CD4-positive, alpha-beta T cell (primary cell): Measurements from ENCODE around the gene JADE3. TPM values are rescaled to one million over a fixed set of nuclear protein-coding genes. Genes with fewer than 3 reads are reported as not detected.

Experiments
- ATAC-seq: fragments of 200-7000 bp; cut with Tn5 transposase; one replicate; pipeline ENCODE4 v1.10.0; 2022; ENCODE audit warnings: mild to moderate bottlenecking; ENCODE audit not compliant: poor library complexity
- CTCF ChIA-PET: fragments of 350-600 bp; sonication (Branson Sonifier 250); formaldehyde crosslinking; loops from one replicate; lab custom pipeline; 2021; ENCODE audit warnings: antibody characterized with exemption, inconsistent platforms; lab: Charles Lee
- POLR2A ChIA-PET: fragments of 350-600 bp; sonication (Branson Sonifier 250); formaldehyde crosslinking; loops from one replicate; lab custom pipeline; 2021; ENCODE audit warnings: antibody characterized with exemption, inconsistent platforms; lab: Charles Lee
- DNase-seq, 14 experiments: peaks; one replicate each; pipeline ENCODE4 v3.0.0-alpha.2; 2013 to 2020; ENCODE audit warnings: mixed read lengths in 2 of 14
- H3K27ac ChIP-seq, 2 donors: one replicate each; pipeline versions ENCODE4 v1.5.1 to v1.7.0; 2013; ENCODE audit warnings: low read length in 2 of 2, low read depth in 1 of 2, mild to moderate bottlenecking in 1 of 2
- H3K27me3 ChIP-seq, 2 experiments: 1 replicate in 1 of 2; 2 replicates in 1 of 2; pipeline versions ENCODE4 v1.6.1 to v1.7.0; 2013; ENCODE audit warnings: low read length in 2 of 2, control low read depth in 1 of 2, mild to moderate bottlenecking in 1 of 2, moderate library complexity in 1 of 2; ENCODE audit not compliant: insufficient read depth in 2 of 2, control insufficient read depth in 1 of 2
- H3K36me3 ChIP-seq: one replicate; pipeline ENCODE4 v1.6.1; 2013; ENCODE audit warnings: low read length, control low read depth; ENCODE audit not compliant: insufficient read depth
- H3K4me1 ChIP-seq: one replicate; pipeline ENCODE4 v1.6.1; 2013; ENCODE audit warnings: low read length, control low read depth; ENCODE audit not compliant: insufficient read depth
- H3K4me3 ChIP-seq: one replicate; pipeline ENCODE4 v1.5.1; 2013; ENCODE audit warnings: mild to moderate bottlenecking, low read length, moderate library complexity
- H3K9me3 ChIP-seq, 2 experiments: 1 replicate in 1 of 2; 2 replicates in 1 of 2; pipeline versions ENCODE4 v1.6.1 to v1.7.0; 2013; ENCODE audit warnings: low read length in 2 of 2, mild to moderate bottlenecking in 2 of 2, control low read depth in 1 of 2, moderate library complexity in 1 of 2; ENCODE audit not compliant: control insufficient read depth in 1 of 2, insufficient read depth in 1 of 2
- H3K27ac Mint-ChIP-seq: one replicate; pipeline ENCODE4 v1.8.0; 2020; ENCODE audit warnings: mixed read lengths
- H3K27me3 Mint-ChIP-seq: one replicate; pipeline ENCODE4 v1.8.0; 2021; ENCODE audit warnings: mixed read lengths
- H3K36me3 Mint-ChIP-seq: one replicate; pipeline ENCODE4 v1.8.0; 2021; ENCODE audit warnings: low read depth, mixed read lengths
- H3K4me1 Mint-ChIP-seq: one replicate; pipeline ENCODE4 v1.8.0; 2021; ENCODE audit warnings: low read depth, mixed read lengths
- H3K4me3 Mint-ChIP-seq: one replicate; pipeline ENCODE4 v1.8.0; 2020; ENCODE audit warnings: mild to moderate bottlenecking, mixed read lengths
- H3K9me3 Mint-ChIP-seq: one replicate; pipeline ENCODE4 v1.8.0; 2020; ENCODE audit warnings: mixed read lengths
- intact Hi-C, 2 experiments: fragments of 100-400 bp; cut with DNase I in 1 of 2; cut with micrococcal nuclease in 1 of 2; formaldehyde crosslinking; loops; one replicate each; pipeline versions ENCODE4 v1.15.1 to v1.9.0; 2023 to 2025; cut with DNase I, micrococcal nuclease
- total RNA-seq, 174 experiments: library from RNA in 2 of 174; stranded (reverse) in 2 of 174; gene quantifications; one replicate each; pipeline ENCODE4 v1.2.3 and lab custom pipeline; 2021 to 2026
- TF ChIP-seq, protein P1 (sequence below): fragments of 200-600 bp; IDR thresholded peaks from one replicate; pipeline ENCODE4 v1.8.0; 2022; ENCODE audit warnings: antibody characterized with exemption, mild to moderate bottlenecking

Gene JADE3
- total RNA-seq, 2 experiments from 2014 or later, result 0.05 to 0.20 TPM

DNA sequence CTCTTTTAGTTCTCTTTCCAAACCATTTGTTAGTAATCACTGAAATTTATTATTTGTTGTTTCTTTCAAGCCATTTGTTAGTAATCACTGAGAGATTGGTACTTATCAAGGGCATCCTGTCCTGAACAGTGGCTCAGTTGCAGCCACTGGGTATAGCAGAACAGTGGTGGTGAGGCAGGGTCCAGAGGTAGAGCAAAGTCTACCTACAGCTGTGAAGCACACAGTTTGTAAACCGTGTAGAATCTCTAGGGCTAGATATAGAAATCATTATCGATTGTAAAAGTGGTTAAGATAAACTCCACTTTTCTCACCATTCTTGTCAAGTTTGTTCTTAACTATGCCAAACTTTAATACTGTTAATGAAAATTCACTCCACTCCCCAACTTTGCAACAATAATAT, 4.1 kb downstream of the JADE3 start:
- Mint-ChIP-seq H3K36me3 (no peaks in the 10 kb centered on the region), H3K27me3 (peaks cover 55% of the 10 kb centered on the region), H3K4me1 (peaks cover 11% of the 10 kb centered on the region), H3K4me3 (no peak overlapping the region), H3K9me3 (peaks cover 4% of the 10 kb centered on the region), H3K27ac (no peak overlapping the region)
- DNase-seq (no peak), ATAC-seq (no peak)
- Histone ChIP-seq H3K4me3 (no peak overlapping the region), H3K36me3 (no peaks in the 10 kb centered on the region), H3K27ac (no peak overlapping the region), H3K9me3 (peaks cover 0 to 5% of the 10 kb centered on the region in 2 experiments), H3K4me1 (peaks cover 9% of the 10 kb centered on the region), H3K27me3 (peaks cover 15 to 26% of the 10 kb centered on the region in 2 experiments)
- intact Hi-C loops, result loop anchor here in 1 of 2 experiments (10.0 kb wide), 1 partner anchor 609 kb away; no protein-coding TSS in a partner anchor
- ChIA-PET POLR2A (no interaction called here), CTCF (no interaction called here)
- TF ChIP-seq, protein P1, sequence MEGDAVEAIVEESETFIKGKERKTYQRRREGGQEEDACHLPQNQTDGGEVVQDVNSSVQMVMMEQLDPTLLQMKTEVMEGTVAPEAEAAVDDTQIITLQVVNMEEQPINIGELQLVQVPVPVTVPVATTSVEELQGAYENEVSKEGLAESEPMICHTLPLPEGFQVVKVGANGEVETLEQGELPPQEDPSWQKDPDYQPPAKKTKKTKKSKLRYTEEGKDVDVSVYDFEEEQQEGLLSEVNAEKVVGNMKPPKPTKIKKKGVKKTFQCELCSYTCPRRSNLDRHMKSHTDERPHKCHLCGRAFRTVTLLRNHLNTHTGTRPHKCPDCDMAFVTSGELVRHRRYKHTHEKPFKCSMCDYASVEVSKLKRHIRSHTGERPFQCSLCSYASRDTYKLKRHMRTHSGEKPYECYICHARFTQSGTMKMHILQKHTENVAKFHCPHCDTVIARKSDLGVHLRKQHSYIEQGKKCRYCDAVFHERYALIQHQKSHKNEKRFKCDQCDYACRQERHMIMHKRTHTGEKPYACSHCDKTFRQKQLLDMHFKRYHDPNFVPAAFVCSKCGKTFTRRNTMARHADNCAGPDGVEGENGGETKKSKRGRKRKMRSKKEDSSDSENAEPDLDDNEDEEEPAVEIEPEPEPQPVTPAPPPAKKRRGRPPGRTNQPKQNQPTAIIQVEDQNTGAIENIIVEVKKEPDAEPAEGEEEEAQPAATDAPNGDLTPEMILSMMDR, result no peak

DNA sequence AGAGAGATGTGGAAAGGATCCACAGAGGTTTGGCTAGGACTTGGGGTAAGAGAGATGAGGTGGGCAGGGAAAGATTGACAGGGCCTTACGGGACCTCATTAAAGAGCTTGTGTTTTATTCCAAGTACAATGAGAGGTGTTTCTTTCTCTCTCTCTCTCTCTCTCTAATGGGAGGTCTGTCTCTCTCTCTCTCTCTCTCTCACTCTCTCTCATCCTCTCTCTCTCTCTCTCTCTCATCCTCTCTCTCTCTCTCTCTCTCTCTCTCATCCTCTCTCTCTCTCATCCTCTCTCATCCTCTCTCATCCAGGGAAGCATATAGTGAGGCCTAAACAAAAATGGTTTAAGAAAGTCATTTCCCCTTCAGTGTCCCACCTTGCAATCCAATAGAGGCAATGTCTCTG, 5.4 kb downstream of the JADE3 start:
- Histone ChIP-seq H3K9me3 (peaks cover 0 to 5% of the 10 kb centered on the region in 2 experiments), H3K4me3 (no peak overlapping the region), H3K4me1 (peaks cover 9% of the 10 kb centered on the region), H3K27ac (no peak overlapping the region), H3K36me3 (no peaks in the 10 kb centered on the region), H3K27me3 (peaks cover 15 to 26% of the 10 kb centered on the region in 2 experiments)
- POLR2A ChIA-PET, result interaction anchor here (0.6 kb wide), 1 partner anchor 121 kb away, joined by 4 read pairs; no protein-coding TSS in a partner anchor
- ATAC-seq, result no peak
- intact Hi-C loops, result loop anchor here in 1 of 2 experiments (10.0 kb wide), 1 partner anchor 607 kb away; no protein-coding TSS in a partner anchor
- Mint-ChIP-seq H3K4me1 (peaks cover 8% of the 10 kb centered on the region), H3K27ac (no peak overlapping the region), H3K9me3 (peaks cover 4% of the 10 kb centered on the region), H3K4me3 (no peak overlapping the region), H3K36me3 (no peaks in the 10 kb centered on the region), H3K27me3 (peaks cover 55% of the 10 kb centered on the region)
- DNase-seq, result no peak
- CTCF ChIA-PET, result no interaction called here
- TF ChIP-seq, protein P1, result no peak

DNA sequence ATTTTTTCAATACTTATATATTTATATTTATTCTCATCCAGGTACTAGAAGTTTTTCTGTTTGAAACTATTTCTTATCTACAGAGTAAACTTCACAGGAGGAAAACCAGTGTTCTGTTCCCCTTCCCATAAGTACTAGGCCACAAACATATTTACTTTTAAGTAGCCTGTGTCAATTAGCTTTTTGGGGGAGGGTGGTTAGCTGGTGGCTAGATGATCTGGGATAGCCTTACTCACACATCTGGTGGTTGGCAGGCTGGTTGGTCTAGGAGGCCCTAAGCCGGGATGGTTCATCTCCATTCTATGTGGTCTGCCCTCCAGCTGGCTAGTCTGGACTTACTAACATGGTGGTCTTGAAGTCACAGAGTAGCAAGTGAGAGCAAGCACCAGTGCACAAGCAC, 6.2 kb downstream of the JADE3 start:
- Mint-ChIP-seq H3K4me1 (peaks cover 6% of the 10 kb centered on the region), H3K9me3 (peaks cover 4% of the 10 kb centered on the region), H3K4me3 (no peak overlapping the region), H3K36me3 (no peaks in the 10 kb centered on the region), H3K27ac (no peak overlapping the region), H3K27me3 (peaks cover 55% of the 10 kb centered on the region)
- DNase-seq, result no peak
- peaks cover 7% of the 10 kb centered on the region for H3K4me1 ChIP-seq
- no peak for ATAC-seq
- no peak overlapping the region for H3K4me3 ChIP-seq
- H3K27me3 ChIP-seq, result peaks cover 15 to 26% of the 10 kb centered on the region in 2 experiments
- no peaks in the 10 kb centered on the region for H3K36me3 ChIP-seq
- peaks cover 0 to 5% of the 10 kb centered on the region in 2 experiments for H3K9me3 ChIP-seq
- ChIA-PET CTCF (no interaction called here), POLR2A (interaction anchor here (0.6 kb wide), 1 partner anchor 121 kb away, joined by 4 read pairs; no protein-coding TSS in a partner anchor)
- TF ChIP-seq, protein P1, result no peak
- no peak overlapping the region for H3K27ac ChIP-seq
- intact Hi-C loops, result loop anchor here in 1 of 2 experiments (10.0 kb wide), 1 partner anchor 606 kb away; no protein-coding TSS in a partner anchor
